ENCODE results near the gene TANGO2. TPM values are rescaled to one million over a fixed set of nuclear protein-coding genes. Genes with fewer than 3 reads are reported as not detected.
A peak's percentile ranks its signal among the peaks of the same experiment; 100 is the strongest.

The TANGO2 gene
- total and polyA plus RNA-seq, 9 of the 15 experiments (the other 6 are each of a cell fraction or from before 2014, with no cell fraction given) = 15.5 to 94.9 (median 70.1) TPM

DNA sequence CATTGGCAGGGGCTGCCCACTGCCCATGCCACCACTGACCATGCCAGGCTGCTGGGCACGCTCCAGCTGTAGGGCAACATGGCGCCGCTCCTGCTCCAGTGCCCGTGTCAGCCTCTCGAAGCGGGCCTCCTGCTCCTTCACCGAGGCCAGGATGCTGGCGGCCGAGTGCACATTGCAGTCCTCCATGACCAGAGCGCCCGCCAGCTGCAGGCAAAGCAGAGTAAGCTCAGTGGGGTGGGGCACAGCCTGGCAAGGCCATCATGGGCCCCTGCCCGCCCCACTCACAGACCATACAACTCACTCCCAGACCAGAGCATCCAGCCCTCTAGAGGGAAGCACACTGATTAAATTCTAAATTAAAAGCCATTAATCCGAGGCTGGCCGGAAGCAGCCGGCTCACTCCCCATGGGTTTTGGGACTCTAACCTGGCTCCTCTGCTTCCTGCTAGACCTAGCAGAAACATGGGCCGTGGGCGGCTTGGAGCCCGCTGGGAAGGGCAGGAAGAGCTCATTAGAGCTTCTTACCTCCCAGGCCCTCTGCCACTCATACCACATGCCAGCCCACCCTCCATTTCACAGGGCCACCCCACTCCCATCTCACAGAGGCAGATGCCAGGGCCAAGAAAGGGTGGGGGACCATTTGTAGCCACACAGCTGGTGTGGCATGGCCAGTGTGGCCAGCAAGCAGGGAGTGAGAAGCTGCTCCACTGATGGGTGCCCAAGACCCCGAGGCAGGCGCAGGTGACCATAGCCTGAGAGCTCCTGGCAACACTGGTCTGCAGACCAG, 30.1 kb upstream of the TANGO2 start (continued):
- TF ChIP-seq, protein P1, sequence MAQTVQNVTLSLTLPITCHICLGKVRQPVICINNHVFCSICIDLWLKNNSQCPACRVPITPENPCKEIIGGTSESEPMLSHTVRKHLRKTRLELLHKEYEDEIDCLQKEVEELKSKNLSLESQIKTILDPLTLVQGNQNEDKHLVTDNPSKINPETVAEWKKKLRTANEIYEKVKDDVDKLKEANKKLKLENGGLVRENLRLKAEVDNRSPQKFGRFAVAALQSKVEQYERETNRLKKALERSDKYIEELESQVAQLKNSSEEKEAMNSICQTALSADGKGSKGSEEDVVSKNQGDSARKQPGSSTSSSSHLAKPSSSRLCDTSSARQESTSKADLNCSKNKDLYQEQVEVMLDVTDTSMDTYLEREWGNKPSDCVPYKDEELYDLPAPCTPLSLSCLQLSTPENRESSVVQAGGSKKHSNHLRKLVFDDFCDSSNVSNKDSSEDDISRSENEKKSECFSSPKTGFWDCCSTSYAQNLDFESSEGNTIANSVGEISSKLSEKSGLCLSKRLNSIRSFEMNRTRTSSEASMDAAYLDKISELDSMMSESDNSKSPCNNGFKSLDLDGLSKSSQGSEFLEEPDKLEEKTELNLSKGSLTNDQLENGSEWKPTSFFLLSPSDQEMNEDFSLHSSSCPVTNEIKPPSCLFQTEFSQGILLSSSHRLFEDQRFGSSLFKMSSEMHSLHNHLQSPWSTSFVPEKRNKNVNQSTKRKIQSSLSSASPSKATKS (CRISPR knock-in tag; IDR thresholded peaks at IDR 0.05) = no peak
- TF ChIP-seq, protein P2, sequence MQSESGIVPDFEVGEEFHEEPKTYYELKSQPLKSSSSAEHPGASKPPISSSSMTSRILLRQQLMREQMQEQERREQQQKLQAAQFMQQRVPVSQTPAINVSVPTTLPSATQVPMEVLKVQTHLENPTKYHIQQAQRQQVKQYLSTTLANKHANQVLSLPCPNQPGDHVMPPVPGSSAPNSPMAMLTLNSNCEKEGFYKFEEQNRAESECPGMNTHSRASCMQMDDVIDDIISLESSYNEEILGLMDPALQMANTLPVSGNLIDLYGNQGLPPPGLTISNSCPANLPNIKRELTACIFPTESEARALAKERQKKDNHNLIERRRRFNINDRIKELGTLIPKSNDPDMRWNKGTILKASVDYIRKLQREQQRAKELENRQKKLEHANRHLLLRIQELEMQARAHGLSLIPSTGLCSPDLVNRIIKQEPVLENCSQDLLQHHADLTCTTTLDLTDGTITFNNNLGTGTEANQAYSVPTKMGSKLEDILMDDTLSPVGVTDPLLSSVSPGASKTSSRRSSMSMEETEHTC (IDR thresholded peaks at IDR 0.05) = no peak
- TF ChIP-seq ZNF253 (CRISPR knock-in tag; conservative IDR thresholded peaks at IDR 0.05) (no peak), NFIX (CRISPR knock-in tag; IDR thresholded peaks at IDR 0.05; ENCODE audit: low read depth) (no peak), ZNF263 (CRISPR knock-in tag; IDR thresholded peaks at IDR 0.05; ENCODE audit: borderline replicate concordance) (no peak), NR4A1 (CRISPR knock-in tag; IDR thresholded peaks at IDR 0.05) (no peak), NR4A1 (tag; IDR thresholded peaks at IDR 0.05) (peak; percentile 77; the same call in 1 of the 2 replicates), CAMTA2 (CRISPR knock-in tag; conservative IDR thresholded peaks at IDR 0.05) (no peak), GABPB1 (CRISPR knock-in tag; IDR thresholded peaks at IDR 0.05) (no peak), NFYB (IDR thresholded peaks at IDR 0.05; ENCODE audit: extremely low read depth, insufficient read length) (no peak), POLR2G (IDR thresholded peaks at IDR 0.05; ENCODE audit: low read depth, low read length) (0 out of 2 replicates have a peak, but pooled peaks have one; percentile 13), KLF1 (tag; IDR thresholded peaks at IDR 0.05) (0 out of 2 replicates have a peak, but pooled peaks have one; percentile 32), FOS (IDR thresholded peaks at IDR 0.05; ENCODE audit: extremely low read depth, insufficient read length) (no peak), SMARCA4 (IDR thresholded peaks at IDR 0.05) (no peak), CBFA2T3 (IDR thresholded peaks at IDR 0.05) (no peak), RBM14 (IDR thresholded peaks at IDR 0.05; ENCODE audit: borderline replicate concordance, insufficient read depth, low read depth, low read length) (0 out of 2 replicates have a peak, but pooled peaks have one; percentile 56), FOXA1 (IDR thresholded peaks at IDR 0.05; ENCODE audit: borderline replicate concordance) (no peak), MLLT1 (IDR thresholded peaks at IDR 0.05) (no peak), SAP30 (IDR thresholded peaks at IDR 0.05; ENCODE audit: borderline replicate concordance, insufficient read depth, low read depth, low read length, poor library complexity, severe bottlenecking) (no peak), NCOA6 (IDR thresholded peaks at IDR 0.05) (no peak), NR2F6 (CRISPR knock-in tag; IDR thresholded peaks at IDR 0.05) (no peak), BDP1 (IDR thresholded peaks at IDR 0.05; ENCODE audit: insufficient read depth, insufficient read length) (no peak)
- TF ChIP-seq, protein P3, sequence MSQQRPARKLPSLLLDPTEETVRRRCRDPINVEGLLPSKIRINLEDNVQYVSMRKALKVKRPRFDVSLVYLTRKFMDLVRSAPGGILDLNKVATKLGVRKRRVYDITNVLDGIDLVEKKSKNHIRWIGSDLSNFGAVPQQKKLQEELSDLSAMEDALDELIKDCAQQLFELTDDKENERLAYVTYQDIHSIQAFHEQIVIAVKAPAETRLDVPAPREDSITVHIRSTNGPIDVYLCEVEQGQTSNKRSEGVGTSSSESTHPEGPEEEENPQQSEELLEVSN (IDR thresholded peaks at IDR 0.05; ENCODE audit: borderline replicate concordance in 1 of 2, extremely low read depth in 1 of 2, insufficient read depth in 1 of 2, insufficient read length in 1 of 2, low read depth in 1 of 2, low read length in 1 of 2, poor library complexity in 1 of 2, severe bottlenecking in 1 of 2) = no peak

Measured in K562 (cell line).